CD4-positive, CD25-positive, alpha-beta regulatory T cell (primary cell): ENCODE results near the gene DNAAF5. TPM values are rescaled to one million over a fixed set of nuclear protein-coding genes. Genes with fewer than 3 reads are reported as not detected.

Source experiments
- ATAC-seq, 2 donors: fragments of 150-1000 bp; cut with Tn5 transposase; one replicate each; pipeline ENCODE4 v1.10.0; 2021; ENCODE audit warnings: low read depth in 2 of 2, moderate number of reproducible peaks in 2 of 2, moderate library complexity in 1 of 2
- DNase-seq, 3 donors: peaks; one replicate each; pipeline versions ENCODE4 v3.0.0 to v3.0.0-alpha.2; 2012 to 2022; ENCODE audit warnings: mixed read lengths in 1 of 3
- H3K27ac ChIP-seq: one replicate; pipeline ENCODE4 v1.7.0; 2013; ENCODE audit warnings: mild to moderate bottlenecking, low read length; ENCODE audit not compliant: insufficient read depth, poor library complexity, severe bottlenecking
- H3K27me3 ChIP-seq: one replicate; pipeline ENCODE4 v1.7.0; 2013; ENCODE audit warnings: low read length; ENCODE audit not compliant: control insufficient read depth, insufficient read depth
- H3K36me3 ChIP-seq: one replicate; pipeline ENCODE4 v1.7.0; 2013; ENCODE audit warnings: mild to moderate bottlenecking, low read length, moderate library complexity; ENCODE audit not compliant: control insufficient read depth, insufficient read depth
- H3K4me1 ChIP-seq: 2 replicates; pipeline ENCODE4 v1.7.0; 2013; ENCODE audit warnings: mild to moderate bottlenecking, low read length; ENCODE audit not compliant: insufficient read depth, control insufficient read depth, poor library complexity, severe bottlenecking
- H3K4me3 ChIP-seq: one replicate; pipeline ENCODE4 v1.7.0; 2013; ENCODE audit warnings: low read depth, mild to moderate bottlenecking, low read length, moderate library complexity
- H3K9me3 ChIP-seq, 2 experiments: 1 replicate in 1 of 2; 2 replicates in 1 of 2; pipeline ENCODE4 v1.7.0; 2013; ENCODE audit warnings: low read length in 2 of 2, mild to moderate bottlenecking in 1 of 2, moderate library complexity in 1 of 2; ENCODE audit not compliant: control insufficient read depth in 2 of 2
- H3K27ac Mint-ChIP-seq, 3 donors: one replicate each; pipeline ENCODE4 v1.8.0; 2020 to 2022; ENCODE audit warnings: mild to moderate bottlenecking in 3 of 3, mixed read lengths in 3 of 3, moderate library complexity in 2 of 3
- H3K27me3 Mint-ChIP-seq: one replicate; pipeline ENCODE4 v1.8.0; 2022; ENCODE audit warnings: mild to moderate bottlenecking, mixed read lengths
- H3K36me3 Mint-ChIP-seq: one replicate; pipeline ENCODE4 v1.8.0; 2020; ENCODE audit warnings: mixed read lengths
- H3K4me1 Mint-ChIP-seq, 4 donors: one replicate each; pipeline ENCODE4 v1.8.0; 2020 to 2022; ENCODE audit warnings: mixed read lengths in 4 of 4, mild to moderate bottlenecking in 1 of 4
- H3K4me3 Mint-ChIP-seq, 4 donors: one replicate each; pipeline ENCODE4 v1.8.0; 2020 to 2022; ENCODE audit warnings: mild to moderate bottlenecking in 4 of 4, mixed read lengths in 4 of 4, moderate library complexity in 3 of 4
- H3K9me3 Mint-ChIP-seq, 7 donors: one replicate each; pipeline ENCODE4 v1.8.0; 2020 to 2022; ENCODE audit warnings: mixed read lengths in 7 of 7, mild to moderate bottlenecking in 3 of 7, moderate library complexity in 2 of 7
- polyA plus RNA-seq, 4 donors: library from polyadenylated mRNA; unstranded; fragments of 300-500 nt; fragmentation: Illumina TruSeq; gene quantifications; one replicate each; pipeline ENCODE4 v1.2.3, GENCODE V29; 2021
- total RNA-seq: library from RNA; stranded (reverse); gene quantifications from one replicate; pipeline ENCODE4 v1.2.3, GENCODE V29; 2022

DNAAF5 gene
- total and polyA plus RNA-seq, 5 donors from 2014 or later, result 0.84 to 11.9 (median 2.3) TPM

GRCh38 chr7:828793-829561, 102.5 kb downstream of the DNAAF5 start:
- Mint-ChIP-seq H3K27ac (peak overlapping the region in 2 of 3 donors; percentile 58 to 66), H3K27me3 (no peaks in the 10 kb centered on the region), H3K9me3 (peaks cover 0 to 2% (median 0%) of the 10 kb centered on the region in 7 donors), H3K4me1 (peaks cover 26 to 69% (median 51%) of the 10 kb centered on the region in 4 donors), H3K4me3 (peak overlapping the region in 1 of 4 donors; percentile 35), H3K36me3 (peaks cover 10% of the 10 kb centered on the region)
- Histone ChIP-seq H3K4me3 (no peak overlapping the region), H3K27ac (no peak overlapping the region), H3K4me1 (peaks cover 29% of the 10 kb centered on the region), H3K9me3 (no peaks in the 10 kb centered on the region), H3K27me3 (no peaks in the 10 kb centered on the region), H3K36me3 (peaks cover 5% of the 10 kb centered on the region)
- no peak for DNase-seq
- no peak for ATAC-seq

GRCh38 chr7:830069-830468, 103.6 kb downstream of the DNAAF5 start:
- Histone ChIP-seq H3K9me3 (no peaks in the 10 kb centered on the region), H3K27ac (no peak overlapping the region), H3K27me3 (no peaks in the 10 kb centered on the region), H3K4me1 (peaks cover 29% of the 10 kb centered on the region), H3K4me3 (no peak overlapping the region), H3K36me3 (peaks cover 5% of the 10 kb centered on the region)
- no peak for ATAC-seq
- Mint-ChIP-seq H3K9me3 (peaks cover 0 to 2% (median 0%) of the 10 kb centered on the region in 7 donors), H3K27ac (peak overlapping the region; percentile 87 to 95 (median 89)), H3K4me3 (peak overlapping the region in 3 of 4 donors; percentile 28 to 52 (median 42)), H3K4me1 (peaks cover 21 to 66% (median 46%) of the 10 kb centered on the region in 4 donors), H3K36me3 (peaks cover 8% of the 10 kb centered on the region), H3K27me3 (no peaks in the 10 kb centered on the region)
- no peak for DNase-seq

- H3K27ac Mint-ChIP-seq, result peak overlapping the region; percentile 87 to 98 (median 95)
- H3K4me1 ChIP-seq, result peaks cover 29% of the 10 kb centered on the region
- DNase-seq, result peak in 2 of 3 donors; percentile 30 to 68
- H3K4me1 Mint-ChIP-seq, result peaks cover 17 to 70% (median 47%) of the 10 kb centered on the region in 4 donors
- ATAC-seq, result peak; percentile 52 to 62
- no peaks in the 10 kb centered on the region for H3K27me3 ChIP-seq
- peaks cover 0 to 2% (median 0%) of the 10 kb centered on the region in 7 donors for H3K9me3 Mint-ChIP-seq
- H3K9me3 ChIP-seq, result no peaks in the 10 kb centered on the region
- H3K36me3 Mint-ChIP-seq, result peaks cover 5% of the 10 kb centered on the region
- H3K4me3 Mint-ChIP-seq, result peak overlapping the region; percentile 81 to 93 (median 90)
- no peaks in the 10 kb centered on the region for H3K27me3 Mint-ChIP-seq
- H3K27ac ChIP-seq, result peak overlapping the region; percentile 81
- peak overlapping the region; percentile 79 for H3K4me3 ChIP-seq
- peaks cover 5% of the 10 kb centered on the region for H3K36me3 ChIP-seq
Observed at GRCh38 chr7:831596-832166, 105.2 kb downstream of the DNAAF5 start.

GRCh38 chr7:832167-832967, 105.9 kb downstream of the DNAAF5 start, which contains the start of gene SUN1:
TSS of gene SUN1 (plus strand) at chr7:832476. CDS start at chr7:832525, 49 bp downstream.
- peak; percentile 22 to 79 (median 59) for DNase-seq
- Histone ChIP-seq H3K9me3 (no peaks in the 10 kb centered on the region), H3K4me1 (peaks cover 29% of the 10 kb centered on the region), H3K27ac (peak within 1 kb of the TSS; percentile 81), H3K4me3 (peak within 1 kb of the TSS; percentile 79), H3K36me3 (peaks cover 8% of the 10 kb centered on the region), H3K27me3 (no peaks in the 10 kb centered on the region)
- Mint-ChIP-seq H3K27me3 (no peaks in the 10 kb centered on the region), H3K4me3 (peak within 1 kb of the TSS; percentile 81 to 93 (median 90)), H3K27ac (peak within 1 kb of the TSS; percentile 87 to 98 (median 95)), H3K36me3 (peaks cover 12% of the 10 kb centered on the region), H3K9me3 (peaks cover 0 to 2% (median 0%) of the 10 kb centered on the region in 7 donors), H3K4me1 (peaks cover 17 to 75% (median 48%) of the 10 kb centered on the region in 4 donors)
- ATAC-seq, result peak; percentile 79

- Histone ChIP-seq H3K36me3 (peaks cover 12% of the 10 kb centered on the region), H3K4me3 (peak overlapping the region; percentile 79), H3K9me3 (no peaks in the 10 kb centered on the region), H3K27me3 (no peaks in the 10 kb centered on the region), H3K4me1 (peaks cover 29% of the 10 kb centered on the region), H3K27ac (peak overlapping the region; percentile 81)
- peak overlapping the region; percentile 87 to 98 (median 95) for H3K27ac Mint-ChIP-seq
- H3K4me3 Mint-ChIP-seq, result peak overlapping the region; percentile 81 to 93 (median 90)
- H3K9me3 Mint-ChIP-seq, result peaks cover 0 to 2% (median 0%) of the 10 kb centered on the region in 7 donors
- H3K27me3 Mint-ChIP-seq, result no peaks in the 10 kb centered on the region
- ATAC-seq, result no peak
- peaks cover 17 to 78% (median 49%) of the 10 kb centered on the region in 4 donors for H3K4me1 Mint-ChIP-seq
- H3K36me3 Mint-ChIP-seq, result peaks cover 15% of the 10 kb centered on the region
- no peak for DNase-seq
Observed at GRCh38 chr7:832968-833424, 106.5 kb downstream of the DNAAF5 start.

GRCh38 chr7:833601-834258, 107.2 kb downstream of the DNAAF5 start:
- H3K9me3 ChIP-seq, result no peaks in the 10 kb centered on the region
- Mint-ChIP-seq H3K36me3 (peaks cover 18% of the 10 kb centered on the region), H3K4me1 (peaks cover 17 to 73% (median 46%) of the 10 kb centered on the region in 4 donors), H3K9me3 (peaks cover 0 to 2% (median 0%) of the 10 kb centered on the region in 7 donors), H3K27ac (peak overlapping the region in 1 of 3 donors; percentile 62), H3K4me3 (no peak overlapping the region), H3K27me3 (no peaks in the 10 kb centered on the region)
- H3K4me1 ChIP-seq, result peaks cover 29% of the 10 kb centered on the region
- H3K4me3 ChIP-seq, result no peak overlapping the region
- peak overlapping the region; percentile 81 for H3K27ac ChIP-seq
- no peaks in the 10 kb centered on the region for H3K27me3 ChIP-seq
- DNase-seq, result no peak
- no peak for ATAC-seq
- peaks cover 18% of the 10 kb centered on the region for H3K36me3 ChIP-seq

GRCh38 chr7:834277-834676, 107.8 kb downstream of the DNAAF5 start:
- H3K4me3 ChIP-seq, result no peak overlapping the region
- H3K27ac ChIP-seq, result no peak overlapping the region
- H3K9me3 Mint-ChIP-seq, result peaks cover 0 to 2% (median 0%) of the 10 kb centered on the region in 7 donors
- no peak overlapping the region for H3K4me3 Mint-ChIP-seq
- ATAC-seq (no peak), DNase-seq (no peak)
- H3K9me3 ChIP-seq, result no peaks in the 10 kb centered on the region
- no peaks in the 10 kb centered on the region for H3K27me3 ChIP-seq
- peaks cover 23% of the 10 kb centered on the region for H3K36me3 Mint-ChIP-seq
- H3K4me1 ChIP-seq, result peaks cover 29% of the 10 kb centered on the region
- peaks cover 17 to 68% (median 43%) of the 10 kb centered on the region in 4 donors for H3K4me1 Mint-ChIP-seq
- no peak overlapping the region for H3K27ac Mint-ChIP-seq
- no peaks in the 10 kb centered on the region for H3K27me3 Mint-ChIP-seq
- peaks cover 23% of the 10 kb centered on the region for H3K36me3 ChIP-seq
